HCT116 (cell line): ENCODE results near the gene DCTD.

ENCODE experiments used
- CEBPB ChIP-seq: IDR thresholded peaks from 2 replicates; pipeline ENCODE4 v1.6.1; 2012; ENCODE audit warnings: low read depth
- EZH2 ChIP-seq: fragments of 200-600 bp; sonication (generic); IDR thresholded peaks from 2 replicates; pipeline ENCODE4 v1.6.1; 2017; ENCODE audit warnings: antibody characterized with exemption, mixed run types
- JUND ChIP-seq: IDR thresholded peaks from 2 replicates; pipeline ENCODE4 v1.6.1; 2012
- POLR2AphosphoS5 ChIP-seq: IDR thresholded peaks from 2 replicates; pipeline ENCODE4 v1.6.1; 2011; ENCODE audit warnings: mild to moderate bottlenecking, low read depth, low read length, moderate library complexity
- RAD21 ChIP-seq: IDR thresholded peaks from 2 replicates; pipeline ENCODE4 v1.6.1; 2012; ENCODE audit warnings: low read depth, mild to moderate bottlenecking
- ZFX ChIP-seq: fragments of 450-650 bp; IDR thresholded peaks from 2 replicates; pipeline ENCODE4 v1.6.1; 2017
- ZNF274 ChIP-seq: fragments of 200-500 bp; sonication (Bioruptor generic); IDR thresholded peaks from 2 replicates; pipeline ENCODE4 v1.6.1; 2014; ENCODE audit warnings: mild to moderate bottlenecking, low read depth, low read length, inconsistent platforms
- TF ChIP-seq, protein P1 (sequence below), 3 experiments: fragments of 200-600 bp in 1 of 3; sonication (generic) in 1 of 3; IDR thresholded peaks in 2 of 3; conservative IDR thresholded peaks in 1 of 3; 2 replicates each; pipeline ENCODE4 v1.5.1; 2012 to 2017; ENCODE audit warnings: low read depth in 2 of 3, low read length in 2 of 3, antibody characterized with exemption in 1 of 3, borderline replicate concordance in 1 of 3, control low read depth in 1 of 3, mild to moderate bottlenecking in 1 of 3, mixed read lengths in 1 of 3, mixed run types in 1 of 3, moderate library complexity in 1 of 3; ENCODE audit not compliant: insufficient read depth in 1 of 3

DNA sequence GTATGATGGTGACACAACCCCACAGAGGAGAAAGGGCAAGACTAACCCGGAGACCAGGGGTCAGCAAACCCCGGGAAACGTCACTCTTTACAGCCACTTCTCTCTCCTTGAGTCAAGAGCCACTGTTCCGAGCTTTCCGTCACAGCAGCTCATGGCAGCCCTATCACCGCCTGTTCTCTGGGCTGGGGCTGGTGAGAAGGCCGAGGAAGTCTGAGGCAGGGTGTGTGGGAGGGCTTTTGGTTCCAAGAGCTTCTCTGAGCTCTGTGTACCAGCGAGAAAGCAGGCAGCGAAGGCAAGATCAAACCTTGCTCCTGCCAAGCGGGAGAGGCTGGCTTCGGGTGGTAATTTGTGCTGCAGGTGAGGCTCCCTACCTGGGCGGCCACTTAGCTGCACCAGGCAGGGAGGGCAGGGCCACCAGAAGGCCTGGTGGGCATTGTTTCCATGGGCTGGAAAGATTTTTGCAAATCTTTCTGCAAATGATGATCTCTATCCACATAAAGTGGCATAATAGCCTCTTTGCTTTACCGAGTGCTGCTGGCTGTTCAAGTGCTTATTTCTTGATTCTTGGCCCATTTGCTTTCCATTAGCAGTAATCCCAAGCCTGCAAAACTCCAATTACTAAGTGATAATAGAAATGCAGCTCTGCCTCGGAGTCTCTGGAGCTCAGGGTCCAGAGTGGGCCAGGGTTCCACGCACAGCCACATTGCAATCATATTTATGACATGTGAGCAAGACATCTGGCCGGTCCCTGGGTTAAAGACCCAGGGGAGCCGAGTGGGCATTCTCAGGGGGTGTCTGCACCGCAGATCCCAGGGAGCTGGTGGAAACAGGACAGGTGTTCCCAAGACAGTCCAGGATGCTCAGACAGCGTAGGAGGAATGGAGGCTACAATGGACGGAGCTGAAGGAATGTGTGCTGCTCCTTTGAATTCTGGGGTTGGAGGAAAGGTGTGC lies 41.5 kb downstream of the DCTD start:
- TF ChIP-seq POLR2AphosphoS5, result no peak
- TF ChIP-seq EZH2, result no peak
- TF ChIP-seq, protein P1, sequence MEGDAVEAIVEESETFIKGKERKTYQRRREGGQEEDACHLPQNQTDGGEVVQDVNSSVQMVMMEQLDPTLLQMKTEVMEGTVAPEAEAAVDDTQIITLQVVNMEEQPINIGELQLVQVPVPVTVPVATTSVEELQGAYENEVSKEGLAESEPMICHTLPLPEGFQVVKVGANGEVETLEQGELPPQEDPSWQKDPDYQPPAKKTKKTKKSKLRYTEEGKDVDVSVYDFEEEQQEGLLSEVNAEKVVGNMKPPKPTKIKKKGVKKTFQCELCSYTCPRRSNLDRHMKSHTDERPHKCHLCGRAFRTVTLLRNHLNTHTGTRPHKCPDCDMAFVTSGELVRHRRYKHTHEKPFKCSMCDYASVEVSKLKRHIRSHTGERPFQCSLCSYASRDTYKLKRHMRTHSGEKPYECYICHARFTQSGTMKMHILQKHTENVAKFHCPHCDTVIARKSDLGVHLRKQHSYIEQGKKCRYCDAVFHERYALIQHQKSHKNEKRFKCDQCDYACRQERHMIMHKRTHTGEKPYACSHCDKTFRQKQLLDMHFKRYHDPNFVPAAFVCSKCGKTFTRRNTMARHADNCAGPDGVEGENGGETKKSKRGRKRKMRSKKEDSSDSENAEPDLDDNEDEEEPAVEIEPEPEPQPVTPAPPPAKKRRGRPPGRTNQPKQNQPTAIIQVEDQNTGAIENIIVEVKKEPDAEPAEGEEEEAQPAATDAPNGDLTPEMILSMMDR (IDR thresholded peaks at IDR 0.05 in 2 of 3, conservative IDR thresholded peaks at IDR 0.05 in 1 of 3; ENCODE audit: borderline replicate concordance in 1 of 3, insufficient read depth in 1 of 3, low read depth in 2 of 3, low read length in 2 of 3), result no peak
- no peak for TF ChIP-seq CEBPB
- no peak for TF ChIP-seq RAD21
- no peak for TF ChIP-seq JUND
- TF ChIP-seq ZFX, result no peak
- no peak for TF ChIP-seq ZNF274
